Mesothelial cell of epicardium (in vitro differentiated cells): Measurements from ENCODE around the gene MICAL2. TPM values are rescaled to one million over a fixed set of nuclear protein-coding genes. Genes with fewer than 3 reads are reported as not detected.

Experiments
- DNase-seq, 2 experiments: peaks; one replicate each; pipeline ENCODE4 v3.0.0; 2021; ENCODE audit warnings: low spot score in 2 of 2; ENCODE audit not compliant: unreplicated experiment in 2 of 2
- H3K27ac Mint-ChIP-seq: 2 replicates; pipeline ENCODE4 v1.8.0; 2021; ENCODE audit warnings: mixed read lengths
- H3K27me3 Mint-ChIP-seq: 2 replicates; pipeline ENCODE4 v1.8.0; 2021; ENCODE audit warnings: low read depth, mixed read lengths
- H3K36me3 Mint-ChIP-seq: 2 replicates; pipeline ENCODE4 v1.8.0; 2021; ENCODE audit warnings: mixed read lengths
- H3K4me1 Mint-ChIP-seq: 2 replicates; pipeline ENCODE4 v1.8.0; 2021; ENCODE audit warnings: mixed read lengths
- H3K4me3 Mint-ChIP-seq: 2 replicates; pipeline ENCODE4 v1.8.0; 2021; ENCODE audit warnings: mild to moderate bottlenecking, moderate library complexity, mixed read lengths
- H3K9me3 Mint-ChIP-seq: 2 replicates; pipeline ENCODE4 v1.8.0; 2021; ENCODE audit warnings: mixed read lengths
- total RNA-seq: library from RNA; stranded (reverse); gene quantifications from 3 replicates; pipeline ENCODE4 v1.2.1, GENCODE V29; 2021
- TF ChIP-seq, protein P1 (sequence below): fragments of 200-600 bp; sonication (generic); IDR thresholded peaks from one replicate; pipeline ENCODE4 v1.5.0; 2021; ENCODE audit warnings: antibody characterized with exemption; ENCODE audit not compliant: unreplicated experiment

MICAL2 gene
- total RNA-seq, 1 donor from 2014 or later: 15.0 TPM

DNA sequence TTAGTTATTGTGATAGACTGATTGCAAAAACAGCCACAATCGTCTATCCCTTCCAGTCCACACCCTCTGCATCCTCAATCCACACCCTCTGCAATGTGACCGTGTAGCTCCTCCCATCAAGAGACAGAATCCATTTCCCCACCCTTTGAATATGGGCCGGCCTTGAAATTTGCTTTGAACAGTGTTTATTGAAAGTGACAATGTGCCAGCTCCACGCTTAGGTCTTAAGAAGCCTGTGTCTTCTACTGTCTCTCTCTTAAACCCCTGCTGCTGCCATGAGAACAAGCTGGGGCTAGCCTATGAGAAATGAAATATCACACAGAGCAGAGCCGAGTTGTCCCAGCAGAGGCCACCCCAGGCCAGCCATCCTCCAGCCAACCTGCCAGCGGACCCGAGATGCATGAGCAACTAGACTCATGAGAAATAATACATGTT lies 22.3 kb upstream of the MICAL2 start:
- no peak for DNase-seq
- no peaks in the 10 kb centered on the region for H3K36me3 Mint-ChIP-seq
- H3K4me1 Mint-ChIP-seq: peaks cover 8% of the 10 kb centered on the region
- H3K9me3 Mint-ChIP-seq: no peaks in the 10 kb centered on the region
- H3K27ac Mint-ChIP-seq: no peak overlapping the region
- H3K27me3 Mint-ChIP-seq: no peaks in the 10 kb centered on the region
- H3K4me3 Mint-ChIP-seq: no peak overlapping the region
- TF ChIP-seq, protein P1, sequence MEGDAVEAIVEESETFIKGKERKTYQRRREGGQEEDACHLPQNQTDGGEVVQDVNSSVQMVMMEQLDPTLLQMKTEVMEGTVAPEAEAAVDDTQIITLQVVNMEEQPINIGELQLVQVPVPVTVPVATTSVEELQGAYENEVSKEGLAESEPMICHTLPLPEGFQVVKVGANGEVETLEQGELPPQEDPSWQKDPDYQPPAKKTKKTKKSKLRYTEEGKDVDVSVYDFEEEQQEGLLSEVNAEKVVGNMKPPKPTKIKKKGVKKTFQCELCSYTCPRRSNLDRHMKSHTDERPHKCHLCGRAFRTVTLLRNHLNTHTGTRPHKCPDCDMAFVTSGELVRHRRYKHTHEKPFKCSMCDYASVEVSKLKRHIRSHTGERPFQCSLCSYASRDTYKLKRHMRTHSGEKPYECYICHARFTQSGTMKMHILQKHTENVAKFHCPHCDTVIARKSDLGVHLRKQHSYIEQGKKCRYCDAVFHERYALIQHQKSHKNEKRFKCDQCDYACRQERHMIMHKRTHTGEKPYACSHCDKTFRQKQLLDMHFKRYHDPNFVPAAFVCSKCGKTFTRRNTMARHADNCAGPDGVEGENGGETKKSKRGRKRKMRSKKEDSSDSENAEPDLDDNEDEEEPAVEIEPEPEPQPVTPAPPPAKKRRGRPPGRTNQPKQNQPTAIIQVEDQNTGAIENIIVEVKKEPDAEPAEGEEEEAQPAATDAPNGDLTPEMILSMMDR: no peak

DNA sequence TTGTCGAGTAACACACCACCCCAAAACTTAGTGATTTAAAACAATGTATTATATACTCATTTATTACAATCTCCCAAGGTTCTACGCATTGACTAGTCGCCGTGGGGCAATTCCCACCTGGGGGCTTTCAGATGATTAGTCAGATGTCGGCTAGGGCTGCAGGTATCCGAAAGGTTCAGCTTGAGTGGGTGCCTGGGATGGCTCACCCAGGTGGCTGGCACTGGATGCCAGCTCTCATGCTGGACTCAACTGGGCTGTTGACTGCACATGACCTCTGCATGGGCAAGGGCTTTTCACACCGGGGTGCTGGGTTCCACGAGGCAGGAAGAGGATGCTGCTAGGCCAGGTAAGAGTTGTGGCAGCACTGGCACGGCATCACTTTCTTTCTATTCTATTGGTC lies 21.9 kb upstream of the MICAL2 start:
- H3K4me1 Mint-ChIP-seq: peaks cover 8% of the 10 kb centered on the region

DNA sequence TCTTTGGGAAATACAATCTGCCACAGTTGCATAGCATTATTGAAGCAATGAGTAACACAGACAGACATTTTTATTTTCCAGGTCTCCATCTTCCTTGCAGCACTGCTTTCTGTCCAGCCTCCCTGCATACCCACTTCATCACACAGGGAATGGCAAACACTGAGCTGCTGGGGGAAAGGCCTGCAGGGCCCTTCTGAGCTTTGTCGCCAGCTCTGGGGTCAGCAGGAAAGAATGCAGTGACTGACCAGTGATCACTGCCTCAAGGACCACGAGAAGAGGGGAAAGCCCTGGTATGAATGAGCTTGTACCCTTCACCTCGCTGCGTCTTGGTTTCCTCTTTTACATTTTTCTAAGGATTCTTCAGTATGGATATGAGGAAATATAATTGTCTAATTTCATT lies 21.3 kb upstream of the MICAL2 start:
- Mint-ChIP-seq H3K9me3 (no peaks in the 10 kb centered on the region), H3K4me1 (peaks cover 8% of the 10 kb centered on the region), H3K27ac (no peak overlapping the region), H3K4me3 (no peak overlapping the region), H3K27me3 (no peaks in the 10 kb centered on the region), H3K36me3 (no peaks in the 10 kb centered on the region)
- TF ChIP-seq, protein P1: no peak
- DNase-seq: no peak

More for the DNA sequence above, 21.9 kb upstream of the MICAL2 start:
- no peaks in the 10 kb centered on the region for H3K36me3 Mint-ChIP-seq
- TF ChIP-seq, protein P1: no peak
- no peak for DNase-seq
- H3K27me3 Mint-ChIP-seq: no peaks in the 10 kb centered on the region
- no peaks in the 10 kb centered on the region for H3K9me3 Mint-ChIP-seq
- H3K4me3 Mint-ChIP-seq: no peak overlapping the region
- H3K27ac Mint-ChIP-seq: no peak overlapping the region

DNA sequence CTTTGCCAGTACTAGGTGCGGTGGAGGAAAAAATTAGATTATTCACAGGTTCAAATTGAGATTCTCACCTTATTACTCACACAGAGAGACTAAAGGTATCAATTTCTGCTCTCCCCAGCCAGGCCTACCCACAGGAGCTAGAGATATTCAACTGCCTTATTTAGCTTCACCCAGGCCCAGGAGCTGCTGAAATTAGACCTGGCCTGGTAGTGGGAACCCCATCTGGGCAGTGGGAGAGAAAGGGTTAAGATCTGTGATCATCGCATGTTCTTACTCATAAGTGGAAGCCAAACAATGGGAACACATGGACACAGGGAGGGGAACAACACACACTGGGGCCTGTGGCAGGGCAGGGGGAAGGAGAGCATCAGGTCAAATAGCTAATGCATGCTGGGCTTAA lies 20.9 kb upstream of the MICAL2 start:
- no peaks in the 10 kb centered on the region for H3K27me3 Mint-ChIP-seq
- H3K36me3 Mint-ChIP-seq: no peaks in the 10 kb centered on the region
- H3K4me3 Mint-ChIP-seq: no peak overlapping the region
- no peak overlapping the region for H3K27ac Mint-ChIP-seq
- DNase-seq: no peak
- TF ChIP-seq, protein P1: no peak
- H3K9me3 Mint-ChIP-seq: no peaks in the 10 kb centered on the region
- H3K4me1 Mint-ChIP-seq: peaks cover 8% of the 10 kb centered on the region

DNA sequence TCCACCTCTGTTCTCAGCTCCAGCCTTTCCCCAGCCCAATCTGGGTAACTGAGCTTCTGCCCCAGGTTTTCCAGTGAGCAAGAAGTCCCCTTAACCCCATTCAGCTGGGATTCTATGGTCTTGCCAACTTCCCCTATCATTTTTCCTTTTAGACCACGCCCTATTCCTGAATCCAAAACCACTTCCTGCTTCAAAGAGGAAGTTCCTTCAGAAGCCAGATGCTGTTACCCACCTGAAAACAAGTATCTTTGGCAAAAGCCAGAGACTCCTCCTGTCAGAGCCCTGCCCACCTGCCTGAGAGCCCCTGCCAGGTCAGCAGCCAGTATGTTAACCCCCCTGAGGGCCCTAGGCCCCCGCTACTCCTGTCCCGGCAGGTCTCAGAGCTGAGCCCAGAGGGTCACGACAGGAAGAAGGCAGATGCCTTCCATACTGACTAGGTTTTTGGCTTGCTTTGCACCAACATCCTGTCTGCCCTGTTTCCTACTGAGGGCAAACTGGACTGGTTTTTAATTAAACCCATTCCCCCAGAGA lies 20.3 kb upstream of the MICAL2 start:
- Mint-ChIP-seq H3K4me3 (no peak overlapping the region), H3K4me1 (peaks cover 8% of the 10 kb centered on the region), H3K36me3 (no peaks in the 10 kb centered on the region), H3K27ac (no peak overlapping the region), H3K9me3 (no peaks in the 10 kb centered on the region), H3K27me3 (no peaks in the 10 kb centered on the region)
- TF ChIP-seq, protein P1: no peak
- DNase-seq: no peak
